OCI-LY3 (cell line): ENCODE results near the gene MCF2L2.

ENCODE experiments used
- H2AFZ ChIP-seq: fragments of 200-600, 300-600 bp; shearing (Covaris generic); 2 replicates; pipeline ENCODE4 v1.6.0; 2014; ENCODE audit warnings: antibody characterized with exemption, low read depth, low read length
- H3K27ac ChIP-seq: fragments of 200-600, 300-600 bp; sonication (generic); 2 replicates; pipeline ENCODE4 v1.5.1; 2014; ENCODE audit warnings: mild to moderate bottlenecking, low read length, moderate library complexity, mixed read lengths
- H3K27me3 ChIP-seq: fragments of 200-600, 300-600 bp; sonication (generic); 2 replicates; pipeline ENCODE4 v1.6.1; 2014; ENCODE audit warnings: low read depth, low read length, mixed read lengths
- H3K36me3 ChIP-seq: fragments of 200-600, 300-600 bp; sonication (generic); replicated peaks from 2 replicates; pipeline ENCODE3; 2014; ENCODE audit warnings: low read depth, low read length, mixed read lengths
- H3K4me1 ChIP-seq: fragments of 300-600, 200-600 bp; sonication (generic); 2 replicates; pipeline ENCODE4 v1.6.1; 2014; ENCODE audit warnings: low read length, mixed read lengths
- H3K4me2 ChIP-seq: fragments of 200-600, 300-600 bp; sonication (generic); 2 replicates; pipeline ENCODE4 v1.6.1; 2014; ENCODE audit warnings: low read length, mixed read lengths
- H3K4me3 ChIP-seq: fragments of 300-600, 200-600 bp; sonication (generic); 2 replicates; pipeline ENCODE4 v1.5.1; 2014; ENCODE audit warnings: antibody characterized with exemption, mild to moderate bottlenecking, low read length, moderate library complexity
- H3K79me2 ChIP-seq: fragments of 300-600, 200-600 bp; shearing (Covaris generic); 2 replicates; pipeline ENCODE4 v1.6.1; 2014; ENCODE audit warnings: mild to moderate bottlenecking, low read length, mixed read lengths
- H3K9ac ChIP-seq: fragments of 300-600, 200-600 bp; shearing (Covaris generic); 2 replicates; pipeline ENCODE4 v1.6.0; 2014; ENCODE audit warnings: mild to moderate bottlenecking, low read length, moderate library complexity
- H3K9me3 ChIP-seq: fragments of 200-600, 300-600 bp; shearing (Covaris generic); 2 replicates; pipeline ENCODE4 v1.6.1; 2014; ENCODE audit warnings: low read length, mixed read lengths; ENCODE audit not compliant: insufficient read depth
- H4K20me1 ChIP-seq: fragments of 200-600, 300-600 bp; sonication (generic); 2 replicates; pipeline ENCODE4 v1.6.1; 2016; ENCODE audit warnings: low read length, mixed read lengths; ENCODE audit not compliant: insufficient read depth
- CTCF ChIP-seq: fragments of 200-600, 300-600 bp; sonication (generic); IDR thresholded peaks from 2 replicates; pipeline ENCODE4 v1.5.1; 2014; ENCODE audit warnings: antibody characterized with exemption, low read length, low read depth
- EZH2phosphoT487 ChIP-seq: fragments of 200-600 bp; shearing (Covaris generic); IDR thresholded peaks from 2 replicates; pipeline ENCODE4 v1.6.1; 2018; ENCODE audit warnings: antibody characterized with exemption, mixed run types, low read depth

MCF2L2 gene

DNA sequence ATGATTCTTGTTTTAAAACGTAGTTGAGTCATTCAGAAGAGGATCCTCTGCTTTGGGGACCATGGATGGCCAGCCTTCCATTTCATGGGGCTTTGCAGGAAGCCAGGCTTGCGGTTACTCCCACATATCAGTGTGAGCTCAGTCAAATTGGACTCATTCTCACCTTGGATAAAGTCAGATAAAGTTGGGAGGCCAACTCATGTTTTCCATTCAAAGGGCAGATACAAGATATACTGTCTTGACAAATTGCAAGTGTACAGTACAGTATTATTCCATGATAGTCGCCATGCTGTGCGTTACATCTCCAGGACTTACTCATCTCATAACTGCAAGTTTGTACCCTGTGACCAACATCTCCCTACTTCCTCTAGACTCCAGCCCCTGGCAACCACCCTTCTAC lies 200.8 kb downstream of the MCF2L2 start:
- Histone ChIP-seq H2AFZ (no peak overlapping the region), H3K79me2 (no peaks in the 10 kb centered on the region), H3K4me3 (no peak overlapping the region), H3K36me3 (no peaks in the 10 kb centered on the region), H4K20me1 (no peaks in the 10 kb centered on the region), H3K9me3 (no peaks in the 10 kb centered on the region), H3K4me2 (no peak overlapping the region), H3K4me1 (no peaks in the 10 kb centered on the region), H3K27me3 (no peaks in the 10 kb centered on the region), H3K9ac (no peak overlapping the region), H3K27ac (no peak overlapping the region)
- TF ChIP-seq CTCF = no peak
- TF ChIP-seq EZH2phosphoT487 = no peak

- no peak overlapping the region for H3K9ac ChIP-seq
- no peak overlapping the region for H3K4me3 ChIP-seq
- no peaks in the 10 kb centered on the region for H3K27me3 ChIP-seq
- no peaks in the 10 kb centered on the region for H3K79me2 ChIP-seq
- H2AFZ ChIP-seq = no peak overlapping the region
- TF ChIP-seq EZH2phosphoT487 (no peak), CTCF (no peak)
- no peaks in the 10 kb centered on the region for H3K9me3 ChIP-seq
- no peaks in the 10 kb centered on the region for H4K20me1 ChIP-seq
- no peak overlapping the region for H3K27ac ChIP-seq
- H3K36me3 ChIP-seq = no peaks in the 10 kb centered on the region
- H3K4me1 ChIP-seq = no peaks in the 10 kb centered on the region
- H3K4me2 ChIP-seq = no peak overlapping the region
These were observed 202.0 kb downstream of the MCF2L2 start for GRCh38 chr3:183226333-183226890.

GRCh38 chr3:183224180-183224970 lies 204.0 kb downstream of the MCF2L2 start:
- Histone ChIP-seq H3K79me2 (no peaks in the 10 kb centered on the region), H3K4me2 (no peak overlapping the region), H3K9me3 (no peaks in the 10 kb centered on the region), H4K20me1 (no peaks in the 10 kb centered on the region), H3K9ac (no peak overlapping the region), H3K27me3 (0 out of 2 replicates have a peak, but pooled peaks cover 5% of the 10 kb centered on the region), H3K4me1 (no peaks in the 10 kb centered on the region), H3K4me3 (no peak overlapping the region), H3K36me3 (no peaks in the 10 kb centered on the region), H3K27ac (no peak overlapping the region), H2AFZ (no peak overlapping the region)
- no peak for TF ChIP-seq CTCF
- TF ChIP-seq EZH2phosphoT487 = no peak

- no peak overlapping the region for H2AFZ ChIP-seq
- no peak overlapping the region for H3K27ac ChIP-seq
- TF ChIP-seq EZH2phosphoT487 (no peak), CTCF (no peak)
- H3K4me1 ChIP-seq = peaks cover 6% of the 10 kb centered on the region
- no peaks in the 10 kb centered on the region for H3K9me3 ChIP-seq
- H3K79me2 ChIP-seq = no peaks in the 10 kb centered on the region
- H3K4me3 ChIP-seq = no peak overlapping the region
- H3K27me3 ChIP-seq = 0 out of 2 replicates have a peak, but pooled peaks cover 5% of the 10 kb centered on the region
- H3K4me2 ChIP-seq = no peak overlapping the region
- no peak overlapping the region for H3K9ac ChIP-seq
- H3K36me3 ChIP-seq = no peaks in the 10 kb centered on the region
- H4K20me1 ChIP-seq = no peaks in the 10 kb centered on the region
These were observed 205.7 kb downstream of the MCF2L2 start for GRCh38 chr3:183222631-183223235.
